NOMO-1 treated with DMSO at 0.1 percent for 48 hours (cell line): Measurements from ENCODE around the gene KCNQ5.
A peak's percentile ranks its signal among the peaks of the same experiment; 100 is the strongest.
"Not testable (repeated sequence)": the region's sequence is repeated elsewhere in the genome, so short reads cannot be mapped to it uniquely, and the experiment has no call there.

Experiments
- DNase-seq: peaks from one replicate; lab custom pipeline; 2025; ENCODE audit not compliant: unreplicated experiment; lab: John Stamatoyannopoulos, UW

KCNQ5 gene

DNA sequence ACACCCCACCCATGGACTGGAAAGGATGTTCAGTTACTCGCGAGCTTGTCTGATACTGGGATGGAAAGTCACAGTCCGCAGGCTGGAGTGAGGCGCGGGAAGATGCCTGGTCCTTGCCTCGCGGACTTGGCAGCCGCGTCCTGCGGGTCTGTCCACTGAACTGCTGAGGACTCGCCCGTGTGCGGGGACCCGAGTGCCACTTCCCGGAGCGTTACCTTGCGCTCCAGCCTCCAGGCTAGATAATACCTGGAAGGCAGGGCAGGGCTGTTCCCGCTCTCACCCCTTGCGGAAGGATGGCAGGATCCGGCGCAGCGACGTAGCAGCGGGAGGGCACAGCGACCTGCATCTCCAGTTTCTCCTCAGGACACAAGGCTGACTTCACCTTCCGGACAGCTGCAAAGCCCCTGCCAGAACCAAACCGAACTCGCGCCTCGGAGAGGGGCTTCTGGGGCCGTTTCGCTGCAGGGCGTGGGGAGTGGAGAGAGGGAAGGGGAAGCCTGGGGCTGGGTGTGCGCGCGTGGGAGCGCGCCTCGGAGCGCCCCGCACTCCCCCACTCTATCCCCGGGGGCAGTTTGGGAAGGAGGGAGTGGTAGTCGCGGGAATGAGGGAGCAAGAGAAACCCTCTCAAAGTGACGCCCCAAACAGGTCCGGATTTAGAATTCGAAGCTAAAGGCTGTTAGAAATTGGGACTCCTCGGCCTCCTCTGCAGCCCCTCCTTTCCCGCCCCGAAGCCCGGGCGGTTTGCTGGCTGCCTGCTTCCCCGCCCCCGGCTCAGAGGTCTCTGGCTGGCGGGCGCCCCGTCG, at the start of gene KCNQ5:
Gene KCNQ5 (plus strand): TSS at position 774 of the 803 bp plus-strand sequence.
- no peak for DNase-seq

DNA sequence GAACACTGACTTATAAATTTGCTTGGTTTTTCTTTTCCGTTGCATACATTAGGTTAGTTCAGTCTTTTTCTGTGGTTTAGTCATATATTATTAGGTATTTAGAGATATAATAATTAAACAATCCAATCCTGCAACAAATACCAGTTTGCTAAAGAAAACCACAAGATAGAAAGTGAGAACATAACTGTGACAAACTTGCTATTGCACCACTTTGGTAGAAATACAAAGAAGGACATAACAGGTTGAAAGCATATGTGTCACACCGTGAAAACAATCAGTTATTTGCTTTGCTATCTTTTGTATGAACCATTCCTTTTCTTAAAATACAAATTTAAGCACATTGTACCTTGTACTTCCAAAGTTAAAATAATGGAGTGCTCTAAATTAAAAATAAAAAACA, 42.0 kb upstream of the KCNQ5 start:
- DNase-seq = peak; percentile 52

- DNase-seq = peak; percentile 92
Measured at GRCh38 chr6:72580281-72580940, 41.5 kb upstream of the KCNQ5 start.

GRCh38 chr6:72580950-72581349, 40.9 kb upstream of the KCNQ5 start:
- DNase-seq = not testable (repeated sequence)

GRCh38 chr6:72588155-72588554, 33.7 kb upstream of the KCNQ5 start:
- no peak for DNase-seq

DNA sequence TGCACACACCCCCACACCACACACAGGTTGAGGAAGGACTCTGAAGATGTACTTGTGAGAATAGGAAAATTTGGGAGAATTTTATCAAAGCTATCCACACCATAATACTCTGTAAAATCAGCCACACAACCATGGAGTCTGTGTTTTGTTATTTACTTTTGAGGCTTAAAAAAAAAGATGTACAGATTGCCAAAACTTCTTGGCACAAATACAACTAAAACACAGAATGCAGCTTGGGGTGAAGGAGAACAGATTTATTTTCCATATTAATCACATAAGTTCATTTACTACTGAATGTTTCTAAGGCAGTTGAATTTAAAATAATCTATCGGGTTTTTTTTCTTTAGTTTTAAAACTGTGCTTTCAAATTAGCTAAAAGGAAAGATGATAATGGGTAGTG, 32.8 kb upstream of the KCNQ5 start:
- DNase-seq = no peak

DNA sequence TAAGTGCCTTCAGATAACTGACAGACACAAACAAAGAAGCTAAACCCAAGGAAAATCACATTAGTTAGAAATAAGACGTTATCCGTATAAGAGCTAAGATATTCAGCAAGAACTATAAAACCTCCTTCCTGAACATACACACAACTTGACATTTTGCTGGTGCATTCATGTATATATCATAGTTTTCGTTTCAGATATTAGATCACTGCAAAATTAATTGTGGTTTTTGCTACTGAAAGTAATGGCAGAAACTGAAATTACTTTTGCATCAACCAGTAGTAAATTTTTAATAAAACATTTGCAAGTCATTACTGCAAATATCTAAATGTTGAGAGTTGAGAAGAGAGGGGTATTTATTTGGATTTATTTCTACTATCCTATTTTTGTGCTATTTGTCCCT, 26.1 kb upstream of the KCNQ5 start:
- DNase-seq = no peak

DNA sequence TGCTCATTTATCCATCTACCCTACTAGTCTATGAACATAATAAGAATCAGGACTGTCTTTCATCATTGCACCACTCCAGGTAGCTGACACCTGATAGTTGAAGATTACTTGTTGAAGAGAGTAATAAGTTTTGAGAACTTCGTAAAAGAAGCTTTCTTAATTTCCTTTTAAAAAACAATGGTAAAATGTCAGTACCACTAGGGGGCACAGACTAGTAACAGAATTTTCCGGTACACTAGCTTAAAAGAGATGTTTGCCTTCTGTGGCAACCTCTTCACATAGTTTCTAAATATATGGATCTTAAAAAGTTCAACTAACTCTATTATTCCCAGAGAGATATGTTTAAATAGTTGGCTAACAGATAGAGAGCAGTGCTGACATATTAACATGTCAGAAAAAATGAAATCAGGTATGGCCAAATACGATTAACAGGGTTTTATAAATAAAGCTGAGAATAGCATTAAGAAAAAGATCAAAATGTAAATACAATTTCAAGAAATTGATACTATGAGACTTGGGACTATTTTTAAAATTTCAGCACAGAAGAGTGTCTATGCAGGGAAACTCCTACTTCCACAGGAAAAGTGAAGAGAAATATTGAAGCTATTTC, 5.4 kb upstream of the KCNQ5 start:
- peak; percentile 50 for DNase-seq

DNA sequence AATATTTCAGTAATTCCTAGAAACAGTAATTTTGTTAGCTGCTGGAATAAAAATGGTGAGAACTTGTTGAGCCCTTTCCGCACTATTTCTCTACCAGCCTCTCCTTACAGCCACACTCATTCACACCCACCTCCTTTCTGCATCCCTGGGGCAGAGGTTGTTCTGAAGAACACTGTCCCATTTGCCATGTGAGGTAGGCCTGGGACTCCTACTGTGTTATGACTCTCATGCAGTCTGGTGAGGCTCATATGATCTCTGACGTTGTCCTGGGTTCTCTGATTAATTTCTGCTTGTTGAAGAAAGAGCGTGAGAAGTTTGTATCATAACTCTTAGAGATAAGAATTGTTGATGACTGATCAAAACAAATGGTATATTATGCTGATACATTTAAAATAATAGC, 4.1 kb upstream of the KCNQ5 start:
- DNase-seq = no peak

DNA sequence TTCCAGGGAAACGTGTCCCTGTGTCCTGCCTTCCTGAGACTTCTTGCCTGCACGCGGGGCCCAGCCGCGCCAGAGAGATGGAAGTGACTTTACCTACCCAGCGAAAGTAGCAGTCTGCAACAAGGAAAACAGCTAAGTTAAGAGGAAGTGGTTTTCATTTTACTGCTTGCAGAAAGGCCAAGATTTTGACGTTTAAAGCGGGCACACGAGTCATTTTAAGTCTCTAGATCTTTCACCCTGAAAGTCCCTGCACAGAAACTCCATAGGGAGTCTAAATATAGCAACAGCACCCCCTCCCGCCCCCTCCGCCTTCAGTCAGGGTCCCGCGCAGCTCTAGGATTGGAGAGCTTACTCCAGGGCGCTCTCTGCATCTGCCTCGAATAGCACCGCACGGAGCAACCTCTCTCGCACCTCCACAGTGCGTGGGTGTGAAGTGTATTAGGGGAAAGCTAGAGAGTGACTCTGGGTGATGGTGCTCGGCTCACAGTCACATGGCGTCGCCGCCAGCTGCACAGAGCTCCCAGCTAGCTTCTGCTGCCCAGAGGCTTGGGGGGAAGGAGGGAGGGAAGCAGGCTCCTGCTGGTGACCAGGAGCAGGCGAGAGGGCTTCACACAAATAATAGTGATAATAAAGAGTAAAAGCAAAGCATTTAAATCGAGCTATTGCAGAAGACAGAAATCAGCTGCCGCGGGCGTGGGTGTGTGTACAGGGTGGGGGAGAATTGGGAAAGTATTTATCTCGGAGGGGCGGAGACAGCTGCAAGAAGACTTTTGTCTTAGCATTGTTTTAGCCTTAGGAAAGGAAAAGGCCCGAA, 1.8 kb upstream of the KCNQ5 start:
- DNase-seq = peak; percentile 56

DNA sequence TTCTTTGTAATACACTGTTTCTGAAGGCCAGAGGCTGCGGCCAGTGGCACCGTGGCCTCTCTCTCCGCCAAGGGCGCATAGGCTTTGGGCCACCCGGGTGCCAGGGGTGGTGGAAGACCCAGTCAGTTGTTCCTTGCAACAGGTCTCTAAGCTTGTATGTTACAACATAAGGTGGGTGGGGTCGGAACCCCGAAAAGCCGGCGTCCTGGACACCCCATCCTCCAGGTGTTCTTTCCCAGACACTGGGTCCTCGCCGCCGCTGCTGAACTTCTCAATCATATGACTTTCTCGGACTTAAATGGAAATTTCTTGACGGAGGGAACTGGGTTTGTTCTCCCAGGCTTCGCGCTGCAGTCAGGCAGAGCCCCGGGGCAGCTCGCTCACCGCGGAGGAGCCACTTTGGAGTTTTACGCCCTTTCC, 983 bp upstream of the KCNQ5 start:
- no peak for DNase-seq

DNA sequence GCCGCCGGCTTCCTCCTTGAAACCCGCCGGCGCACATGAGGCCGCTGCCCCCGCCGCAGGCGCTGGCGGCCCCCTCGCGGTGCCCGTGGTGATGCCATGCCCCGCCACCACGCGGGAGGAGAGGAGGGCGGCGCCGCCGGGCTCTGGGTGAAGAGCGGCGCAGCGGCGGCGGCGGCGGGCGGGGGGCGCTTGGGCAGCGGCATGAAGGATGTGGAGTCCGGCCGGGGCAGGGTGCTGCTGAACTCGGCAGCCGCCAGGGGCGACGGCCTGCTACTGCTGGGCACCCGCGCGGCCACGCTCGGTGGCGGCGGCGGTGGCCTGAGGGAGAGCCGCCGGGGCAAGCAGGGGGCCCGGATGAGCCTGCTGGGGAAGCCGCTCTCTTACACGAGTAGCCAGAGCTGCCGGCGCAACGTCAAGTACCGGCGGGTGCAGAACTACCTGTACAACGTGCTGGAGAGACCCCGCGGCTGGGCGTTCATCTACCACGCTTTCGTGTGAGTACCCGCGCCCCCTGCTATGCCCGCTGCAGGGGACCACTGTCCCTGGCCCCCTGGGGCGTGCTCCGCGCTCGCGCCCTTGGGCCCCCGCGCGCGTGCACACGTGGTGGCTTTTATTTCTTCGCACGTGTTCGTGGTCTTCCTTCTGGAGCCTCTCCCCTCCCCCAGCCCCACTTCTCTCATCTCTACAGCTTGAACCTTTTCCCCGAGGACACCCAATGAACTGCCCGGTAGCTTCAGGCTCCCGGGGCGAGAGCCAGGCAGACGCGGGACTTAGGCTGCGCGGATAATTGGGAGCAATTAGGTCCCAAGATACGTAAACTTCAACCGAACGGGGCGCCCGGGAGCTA, 453 bp downstream of the KCNQ5 start:
- DNase-seq = peak; percentile 49

GRCh38 chr6:72623808-72624207, 1.9 kb downstream of the KCNQ5 start:
- DNase-seq = no peak

DNA sequence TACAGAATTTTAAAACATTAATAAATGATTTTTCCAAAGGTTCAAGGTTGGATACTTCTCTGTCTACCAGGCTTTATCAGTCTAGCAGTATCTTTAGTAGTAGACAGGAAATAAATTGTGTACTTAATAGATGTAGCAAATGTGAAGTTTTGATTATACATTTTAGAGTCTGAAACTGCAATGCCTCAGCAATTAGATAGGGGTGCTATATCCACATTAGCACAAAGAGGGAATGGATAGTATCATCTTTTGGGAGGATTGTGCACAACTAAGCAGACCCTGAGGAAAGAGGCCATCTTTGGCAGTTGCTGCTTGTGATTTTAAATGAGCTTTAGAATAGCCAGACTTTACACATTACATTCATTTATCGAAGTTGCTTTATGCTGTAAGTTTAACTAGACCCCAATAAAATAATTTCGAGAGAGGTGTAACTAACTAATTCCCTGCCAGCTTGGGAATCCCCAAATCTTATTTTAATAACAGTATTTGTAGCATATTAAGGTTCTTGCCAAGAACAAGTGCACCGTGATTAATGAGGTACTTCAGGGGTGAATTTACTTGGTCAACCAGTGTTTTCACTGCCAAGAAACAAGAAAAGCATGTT, 2.8 kb downstream of the KCNQ5 start:
- DNase-seq = peak; percentile 71

DNA sequence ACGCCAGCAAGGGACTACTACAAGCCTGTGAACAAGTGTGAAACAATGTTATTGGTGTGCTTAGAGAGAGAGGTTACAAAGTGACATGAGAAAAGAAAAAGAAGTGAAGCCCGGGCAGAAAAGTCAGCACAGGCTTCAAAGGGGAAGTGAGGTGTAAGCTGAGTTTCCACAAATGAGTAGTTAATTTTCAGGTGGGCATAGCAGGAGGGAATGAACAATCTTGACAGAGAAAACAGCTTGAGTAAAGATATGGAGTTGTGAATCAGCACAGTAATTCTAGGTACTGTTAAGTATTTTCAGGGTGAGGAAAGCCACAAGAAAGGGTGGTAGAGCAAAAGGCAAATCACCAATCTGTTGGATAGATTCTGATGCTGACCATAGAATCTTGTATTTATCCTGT, 4.3 kb downstream of the KCNQ5 start:
- DNase-seq = no peak

- no peak for DNase-seq
Measured at GRCh38 chr6:72627539-72627938, 5.7 kb downstream of the KCNQ5 start.

DNA sequence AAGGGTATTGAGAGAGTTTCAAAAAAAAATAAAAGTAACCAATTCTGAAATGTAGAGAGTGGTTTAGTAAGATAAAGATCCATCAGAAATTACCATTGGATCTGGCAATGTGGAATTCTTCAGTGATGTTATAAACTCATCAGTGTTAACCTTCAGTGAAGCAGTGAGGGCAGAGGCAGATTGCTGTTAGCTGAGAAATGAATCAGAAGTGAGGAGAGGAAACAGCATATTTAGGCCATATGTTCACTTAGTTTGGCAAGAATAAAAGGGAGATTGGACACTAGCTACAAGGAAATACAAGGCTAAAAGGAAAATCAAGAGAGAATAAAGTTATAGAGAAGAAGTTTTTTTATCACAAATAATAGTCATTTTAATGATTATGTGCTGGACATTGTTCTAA, 9.6 kb downstream of the KCNQ5 start:
- no peak for DNase-seq

DNA sequence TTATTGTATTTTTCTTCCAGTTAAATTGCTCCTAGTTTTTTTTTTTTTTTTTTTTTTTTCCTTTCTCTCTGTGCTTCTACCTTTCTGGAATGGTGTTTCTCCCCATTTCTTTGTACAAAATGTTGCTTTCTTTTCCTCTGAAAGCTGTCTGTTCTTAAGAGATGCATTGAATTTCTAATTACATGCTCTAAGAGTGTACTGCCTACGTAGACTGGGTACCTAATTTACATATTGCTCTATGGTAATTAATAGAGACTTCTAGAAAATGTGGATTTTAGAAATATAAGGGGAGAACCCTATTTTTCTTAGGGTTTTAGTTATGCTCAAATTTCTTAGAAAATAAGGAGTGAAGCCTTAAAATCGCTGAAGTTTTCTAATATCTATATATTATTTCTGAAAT, 13.8 kb downstream of the KCNQ5 start:
- no peak for DNase-seq

- DNase-seq = no peak
Measured at GRCh38 chr6:72636215-72636614, 14.4 kb downstream of the KCNQ5 start.

DNA sequence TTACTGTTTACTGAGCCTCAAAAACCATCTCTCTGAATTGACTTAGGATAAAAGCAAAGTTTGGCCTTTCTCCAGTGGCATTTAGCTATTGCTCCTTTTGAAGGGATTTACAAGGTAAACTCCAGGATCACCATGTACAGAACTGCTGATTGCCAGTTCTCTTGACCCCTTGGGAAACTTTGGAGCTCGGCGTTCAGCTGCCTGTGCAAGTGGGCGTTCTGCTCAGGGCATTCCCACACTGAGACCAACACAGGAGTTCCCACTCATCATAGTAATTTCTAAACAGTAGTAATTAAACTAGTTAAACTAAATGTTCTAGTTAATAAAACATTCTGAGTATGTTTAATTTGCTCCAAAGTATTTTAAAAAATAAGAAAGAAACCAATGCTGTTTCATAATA, 14.9 kb downstream of the KCNQ5 start:
- DNase-seq = no peak
